Measurements from ENCODE around the gene ABCB10.

GRCh38 chr1:229554886-229555621 lies 3.5 kb downstream of the ABCB10 start:
- TF ChIP-seq, protein P1, sequence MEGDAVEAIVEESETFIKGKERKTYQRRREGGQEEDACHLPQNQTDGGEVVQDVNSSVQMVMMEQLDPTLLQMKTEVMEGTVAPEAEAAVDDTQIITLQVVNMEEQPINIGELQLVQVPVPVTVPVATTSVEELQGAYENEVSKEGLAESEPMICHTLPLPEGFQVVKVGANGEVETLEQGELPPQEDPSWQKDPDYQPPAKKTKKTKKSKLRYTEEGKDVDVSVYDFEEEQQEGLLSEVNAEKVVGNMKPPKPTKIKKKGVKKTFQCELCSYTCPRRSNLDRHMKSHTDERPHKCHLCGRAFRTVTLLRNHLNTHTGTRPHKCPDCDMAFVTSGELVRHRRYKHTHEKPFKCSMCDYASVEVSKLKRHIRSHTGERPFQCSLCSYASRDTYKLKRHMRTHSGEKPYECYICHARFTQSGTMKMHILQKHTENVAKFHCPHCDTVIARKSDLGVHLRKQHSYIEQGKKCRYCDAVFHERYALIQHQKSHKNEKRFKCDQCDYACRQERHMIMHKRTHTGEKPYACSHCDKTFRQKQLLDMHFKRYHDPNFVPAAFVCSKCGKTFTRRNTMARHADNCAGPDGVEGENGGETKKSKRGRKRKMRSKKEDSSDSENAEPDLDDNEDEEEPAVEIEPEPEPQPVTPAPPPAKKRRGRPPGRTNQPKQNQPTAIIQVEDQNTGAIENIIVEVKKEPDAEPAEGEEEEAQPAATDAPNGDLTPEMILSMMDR (IDR thresholded peaks at IDR 0.05; ENCODE audit: insufficient read depth, low read depth, low read length), result no peak
- TF ChIP-seq EZH2 (IDR thresholded peaks at IDR 0.05; ENCODE audit: insufficient read depth, low read length), result no peak

All from astrocyte (in vitro differentiated cells and primary cell).